Sigmoid colon (tissue), 7 donors: ENCODE data around the gene ADCY4. TPM values are rescaled to one million over a fixed set of nuclear protein-coding genes. Genes with fewer than 3 reads are reported as not detected.

Experiments
- DNase-seq: peaks from one replicate; pipeline ENCODE4 v3.0.0-alpha.2; 2019
- H3K27ac ChIP-seq, 4 donors: fragments of 200-600 bp; sonication (generic); one replicate each; pipeline ENCODE4 v1.5.1; 2016 to 2019; ENCODE audit warnings: mild to moderate bottlenecking in 1 of 4
- H3K27me3 ChIP-seq, 3 donors: fragments of 200-600 bp; sonication (generic); one replicate each; pipeline ENCODE4 v1.5.1; 2019; ENCODE audit warnings: mild to moderate bottlenecking in 1 of 3
- H3K36me3 ChIP-seq, 4 donors: fragments of 200-600 bp; sonication (generic); one replicate each; pipeline ENCODE4 v1.5.1; 2016 to 2019
- H3K4me1 ChIP-seq, 4 donors: fragments of 200-600 bp; sonication (generic); one replicate each; pipeline ENCODE4 v1.5.1; 2017 to 2019
- H3K4me3 ChIP-seq, 4 donors: fragments of 200-600 bp; sonication (generic); one replicate each; pipeline ENCODE4 v1.5.1; 2017 to 2019; ENCODE audit warnings: mild to moderate bottlenecking in 2 of 4, moderate library complexity in 1 of 4
- H3K9me3 ChIP-seq, 4 donors: fragments of 200-600 bp in 3 of 4; sonication (generic) in 3 of 4; one replicate each; pipeline versions ENCODE4 v1.5.1 to v1.6.1; 2013 to 2019
- EP300 ChIP-seq, 4 donors: sonication (generic); formaldehyde crosslinking; IDR thresholded peaks; one replicate each; pipeline ENCODE4 v1.6.1; 2017; ENCODE audit warnings: antibody characterized with exemption in 4 of 4
- POLR2A ChIP-seq, 2 donors: fragments of 450-650 bp; IDR thresholded peaks; one replicate each; pipeline ENCODE4 v1.6.1; 2016; ENCODE audit warnings: antibody characterized with exemption in 2 of 2, mild to moderate bottlenecking in 2 of 2, moderate library complexity in 2 of 2
- POLR2AphosphoS5 ChIP-seq, 4 donors: sonication (generic); formaldehyde crosslinking; IDR thresholded peaks; one replicate each; pipeline ENCODE4 v1.6.1; 2017; ENCODE audit warnings: antibody characterized with exemption in 4 of 4
- WGBS, 2 donors: extraction: QIAGEN DNeasy Blood & Tissue Kit; methylation state at CpG; one replicate each; pipeline ENCODE4 v1.1.7; 2013; 5-methylcytosine and 5-hydroxymethylcytosine counted together
- intact Hi-C: fragments of 100-400 bp; cut with DNase I; formaldehyde crosslinking; loops from one replicate; pipeline ENCODE4 v1.15.1; 2023
- polyA plus RNA-seq, 3 donors: library from polyadenylated mRNA; stranded (reverse); fragments of 200-250 nt; gene quantifications; one replicate each; pipeline ENCODE4 v1.2.3, GENCODE V29; 2013
- total RNA-seq, 4 donors: library from RNA; depleted of rRNA; stranded (reverse); fragments of >200 nt; gene quantifications; one replicate each; pipeline ENCODE4 v1.1.0, GENCODE V29; 2016
- TF ChIP-seq, protein P1 (sequence below), 4 experiments: fragments of 450-650 bp in 3 of 4; fragments of 200-600 bp in 1 of 4; IDR thresholded peaks; one replicate each; pipeline ENCODE4 v1.5.1; 2016 to 2019; ENCODE audit warnings: antibody characterized with exemption in 4 of 4, mild to moderate bottlenecking in 3 of 4, moderate library complexity in 2 of 4
- donor health status: healthy with polysubstance abuse.
- donor health status: Bipolar disorder and iron deficiency.
- donor health status: healthy.

The ADCY4 gene
- total and polyA plus RNA-seq, 7 donors: 1.4 to 36.0 (median 12.1) TPM

DNA sequence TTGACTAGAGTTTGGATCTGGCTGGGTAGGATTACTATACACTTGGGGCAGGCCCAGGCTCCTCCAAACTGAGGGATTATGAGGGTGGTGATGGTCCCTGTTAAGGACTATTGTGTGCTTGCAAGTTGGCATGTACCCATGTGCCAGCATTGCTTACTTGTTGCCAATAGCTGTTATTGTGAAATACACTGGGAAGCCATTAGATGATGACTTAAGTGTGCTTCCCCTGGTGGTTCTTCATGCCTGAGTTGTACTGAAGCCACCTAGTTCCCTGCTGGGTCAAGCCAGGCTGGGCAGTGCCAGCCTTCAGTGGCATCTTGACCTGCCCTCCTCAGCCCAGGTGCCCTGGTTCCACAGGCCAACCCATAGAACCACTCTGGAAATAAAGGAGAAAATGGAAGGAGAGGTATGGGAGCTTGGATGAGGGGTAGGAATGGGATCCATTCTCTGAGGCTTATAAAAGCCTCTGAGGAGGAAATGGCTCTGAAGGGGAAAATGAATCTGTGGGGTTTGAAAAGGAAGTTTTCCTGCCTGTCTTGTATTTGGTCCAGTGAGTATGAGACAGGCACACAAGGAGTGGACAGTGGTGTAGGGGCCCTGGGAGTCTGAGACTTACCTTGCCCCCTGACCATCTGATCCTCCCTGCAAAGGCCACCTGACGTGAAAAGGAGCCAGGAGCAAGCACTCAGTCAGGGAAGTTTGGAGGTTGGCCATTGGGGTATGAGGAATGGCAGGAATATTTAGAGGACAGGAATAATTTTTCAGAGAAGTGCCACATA lies 22.8 kb downstream of the ADCY4 start:
- H3K4me1 ChIP-seq: peaks cover 0 to 39% (median 37%) of the 10 kb centered on the region in 4 donors
- intact Hi-C loops: no loop called here
- H3K4me3 ChIP-seq: peak overlapping the region in 3 of 4 donors; percentile 44 to 62 (median 59)
- H3K27ac ChIP-seq: peak overlapping the region; percentile 79 to 91 (median 82)
- TF ChIP-seq POLR2A (IDR thresholded peaks at IDR 0.05): no peak
- no peak for TF ChIP-seq POLR2AphosphoS5 (IDR thresholded peaks at IDR 0.05)
- no peak for TF ChIP-seq EP300 (IDR thresholded peaks at IDR 0.05)
- TF ChIP-seq, protein P1, sequence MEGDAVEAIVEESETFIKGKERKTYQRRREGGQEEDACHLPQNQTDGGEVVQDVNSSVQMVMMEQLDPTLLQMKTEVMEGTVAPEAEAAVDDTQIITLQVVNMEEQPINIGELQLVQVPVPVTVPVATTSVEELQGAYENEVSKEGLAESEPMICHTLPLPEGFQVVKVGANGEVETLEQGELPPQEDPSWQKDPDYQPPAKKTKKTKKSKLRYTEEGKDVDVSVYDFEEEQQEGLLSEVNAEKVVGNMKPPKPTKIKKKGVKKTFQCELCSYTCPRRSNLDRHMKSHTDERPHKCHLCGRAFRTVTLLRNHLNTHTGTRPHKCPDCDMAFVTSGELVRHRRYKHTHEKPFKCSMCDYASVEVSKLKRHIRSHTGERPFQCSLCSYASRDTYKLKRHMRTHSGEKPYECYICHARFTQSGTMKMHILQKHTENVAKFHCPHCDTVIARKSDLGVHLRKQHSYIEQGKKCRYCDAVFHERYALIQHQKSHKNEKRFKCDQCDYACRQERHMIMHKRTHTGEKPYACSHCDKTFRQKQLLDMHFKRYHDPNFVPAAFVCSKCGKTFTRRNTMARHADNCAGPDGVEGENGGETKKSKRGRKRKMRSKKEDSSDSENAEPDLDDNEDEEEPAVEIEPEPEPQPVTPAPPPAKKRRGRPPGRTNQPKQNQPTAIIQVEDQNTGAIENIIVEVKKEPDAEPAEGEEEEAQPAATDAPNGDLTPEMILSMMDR (IDR thresholded peaks at IDR 0.05): no peak
- WGBS, 2 donors: 93 to 96% methylated on average over 1 of the region's 1 CpG
- H3K36me3 ChIP-seq: peaks cover 0 to 5% (median 0%) of the 10 kb centered on the region in 4 donors
- H3K27me3 ChIP-seq: peaks cover 0 to 21% (median 17%) of the 10 kb centered on the region in 3 donors
- no peak for DNase-seq
- no peaks in the 10 kb centered on the region for H3K9me3 ChIP-seq

DNA sequence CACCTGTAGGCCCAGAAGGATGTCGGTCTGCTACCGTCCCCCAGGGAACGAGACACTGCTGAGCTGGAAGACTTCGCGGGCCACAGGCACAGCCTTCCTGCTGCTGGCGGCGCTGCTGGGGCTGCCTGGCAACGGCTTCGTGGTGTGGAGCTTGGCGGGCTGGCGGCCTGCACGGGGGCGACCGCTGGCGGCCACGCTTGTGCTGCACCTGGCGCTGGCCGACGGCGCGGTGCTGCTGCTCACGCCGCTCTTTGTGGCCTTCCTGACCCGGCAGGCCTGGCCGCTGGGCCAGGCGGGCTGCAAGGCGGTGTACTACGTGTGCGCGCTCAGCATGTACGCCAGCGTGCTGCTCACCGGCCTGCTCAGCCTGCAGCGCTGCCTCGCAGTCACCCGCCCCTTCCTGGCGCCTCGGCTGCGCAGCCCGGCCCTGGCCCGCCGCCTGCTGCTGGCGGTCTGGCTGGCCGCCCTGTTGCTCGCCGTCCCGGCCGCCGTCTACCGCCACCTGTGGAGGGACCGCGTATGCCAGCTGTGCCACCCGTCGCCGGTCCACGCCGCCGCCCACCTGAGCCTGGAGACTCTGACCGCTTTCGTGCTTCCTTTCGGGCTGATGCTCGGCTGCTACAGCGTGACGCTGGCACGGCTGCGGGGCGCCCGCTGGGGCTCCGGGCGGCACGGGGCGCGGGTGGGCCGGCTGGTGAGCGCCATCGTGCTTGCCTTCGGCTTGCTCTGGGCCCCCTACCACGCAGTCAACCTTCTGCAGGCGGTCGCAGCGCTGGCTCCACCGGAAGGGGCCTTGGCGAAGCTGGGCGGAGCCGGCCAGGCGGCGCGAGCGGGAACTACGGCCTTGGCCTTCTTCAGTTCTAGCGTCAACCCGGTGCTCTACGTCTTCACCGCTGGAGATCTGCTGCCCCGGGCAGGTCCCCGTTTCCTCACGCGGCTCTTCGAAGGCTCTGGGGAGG lies 23.9 kb downstream of the ADCY4 start, which contains the start of gene LTB4R:
LTB4R (plus strand) TSS at position 857 of the 959 bp plus-strand sequence. CDS start 4,150 bp downstream, outside the sequence.
- H3K27me3 ChIP-seq: peaks cover 0 to 10% (median 7%) of the 10 kb centered on the region in 3 donors
- intact Hi-C loops: no loop called here
- H3K36me3 ChIP-seq: peaks cover 1 to 16% (median 5%) of the 10 kb centered on the region in 4 donors
- peak within 1 kb of the TSS; percentile 44 to 62 (median 56) for H3K4me3 ChIP-seq
- DNase-seq: peak; percentile 89
- H3K4me1 ChIP-seq: peaks cover 0 to 32% (median 30%) of the 10 kb centered on the region in 4 donors
- peak within 1 kb of the TSS; percentile 79 to 91 (median 82) for H3K27ac ChIP-seq
- TF ChIP-seq EP300 (IDR thresholded peaks at IDR 0.05) (no peak), POLR2AphosphoS5 (IDR thresholded peaks at IDR 0.05) (peak in 3 of 4 donors; percentile 21 to 59 (median 54)), POLR2A (IDR thresholded peaks at IDR 0.05) (no peak)
- TF ChIP-seq, protein P1 (IDR thresholded peaks at IDR 0.05): peak; percentile 22 to 45 (median 36)
- WGBS, 2 donors: 14 to 17% methylated on average over 99 of the region's 99 CpGs
- no peaks in the 10 kb centered on the region for H3K9me3 ChIP-seq

DNA sequence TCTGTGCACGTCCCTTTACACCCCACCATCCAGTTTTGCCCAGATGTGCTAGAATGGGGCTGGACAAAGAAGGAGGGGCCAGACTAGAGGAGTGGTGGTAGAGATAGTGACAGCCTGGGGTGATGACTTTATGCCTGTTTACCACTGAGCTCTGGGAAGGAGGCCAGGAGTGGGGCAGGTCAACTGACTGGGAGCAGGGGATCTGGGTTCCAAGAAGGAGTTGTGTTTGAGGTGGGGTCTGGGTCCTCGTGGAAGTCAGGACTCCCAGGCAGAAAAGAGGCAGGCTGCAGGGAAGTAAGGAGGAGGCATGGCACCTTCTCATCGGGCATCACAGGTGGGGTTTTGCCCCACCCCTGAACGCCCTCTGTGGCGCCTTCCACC lies 24.6 kb downstream of the ADCY4 start:
- intact Hi-C loops: no loop called here
- H3K4me1 ChIP-seq: peaks cover 0 to 31% (median 29%) of the 10 kb centered on the region in 4 donors
- H3K36me3 ChIP-seq: peaks cover 8 to 23% (median 11%) of the 10 kb centered on the region in 4 donors
- no peak for DNase-seq
- peaks cover 0 to 3% (median under 1%) of the 10 kb centered on the region in 3 donors for H3K27me3 ChIP-seq
- TF ChIP-seq EP300 (IDR thresholded peaks at IDR 0.05) (no peak), POLR2AphosphoS5 (IDR thresholded peaks at IDR 0.05) (no peak), POLR2A (IDR thresholded peaks at IDR 0.05) (no peak)
- TF ChIP-seq, protein P1 (IDR thresholded peaks at IDR 0.05): no peak
- H3K9me3 ChIP-seq: no peaks in the 10 kb centered on the region
- WGBS, 2 donors: 15 to 24% methylated on average over 5 of the region's 5 CpGs
- H3K4me3 ChIP-seq: peak overlapping the region; percentile 44 to 62 (median 56)
- H3K27ac ChIP-seq: peak overlapping the region; percentile 79 to 91 (median 82)

DNA sequence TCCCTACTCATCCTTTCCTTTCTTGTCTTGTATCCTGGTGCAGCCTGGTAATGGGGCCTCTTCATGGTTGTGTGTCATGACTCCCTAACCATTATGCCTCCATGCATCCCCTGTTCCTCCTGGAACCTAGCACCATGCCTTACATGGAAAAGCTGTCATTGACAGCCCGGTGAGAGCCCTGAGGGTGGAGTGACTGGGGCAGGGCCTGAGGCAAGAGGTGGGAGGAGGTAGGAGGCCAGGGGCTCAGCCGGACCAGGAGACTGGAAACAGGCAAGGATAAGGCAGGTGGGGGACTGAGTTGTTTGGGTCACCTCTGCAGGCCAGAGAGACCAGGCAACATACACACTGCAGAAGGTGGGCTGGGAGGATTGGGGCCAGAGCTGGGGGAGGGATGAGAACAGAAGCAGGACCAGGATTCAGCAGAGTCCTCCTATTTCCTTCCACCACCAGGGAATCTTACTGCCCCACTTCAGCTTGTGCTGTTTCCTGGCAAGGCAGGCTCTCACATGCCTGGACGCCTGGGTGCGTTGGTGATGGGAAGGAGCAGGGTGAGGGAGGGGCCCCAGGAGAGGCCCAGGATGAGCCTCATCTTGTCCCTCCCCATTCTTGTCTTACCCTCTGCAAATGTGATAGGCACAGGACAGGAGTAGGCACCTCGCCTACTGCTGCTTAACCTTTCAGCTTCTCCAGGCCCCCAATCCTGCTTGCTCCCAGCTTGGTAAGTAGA lies 25.2 kb downstream of the ADCY4 start, which contains the start of gene LTB4R2:
LTB4R2 (plus strand) TSS at position 603 of the 727 bp plus-strand sequence. CDS start 525 bp downstream, outside the sequence.
- Histone ChIP-seq H3K4me3 (peak within 1 kb of the TSS; percentile 44 to 62 (median 56)), H3K36me3 (peaks cover 13 to 28% (median 17%) of the 10 kb centered on the region in 4 donors), H3K27me3 (no peaks in the 10 kb centered on the region), H3K4me1 (peaks cover 0 to 31% (median 29%) of the 10 kb centered on the region in 4 donors), H3K9me3 (no peaks in the 10 kb centered on the region), H3K27ac (peak within 1 kb of the TSS; percentile 79 to 91 (median 82))
- intact Hi-C loops: no loop called here
- WGBS, 2 donors: 64 to 84% methylated on average over 5 of the region's 5 CpGs
- no peak for DNase-seq
- TF ChIP-seq EP300 (IDR thresholded peaks at IDR 0.05) (no peak), POLR2AphosphoS5 (IDR thresholded peaks at IDR 0.05) (no peak), POLR2A (IDR thresholded peaks at IDR 0.05) (no peak)
- TF ChIP-seq, protein P1 (IDR thresholded peaks at IDR 0.05): no peak
